B cell (primary cell): ENCODE measurements around the gene TAPBPL. TPM values are rescaled to one million over a fixed set of nuclear protein-coding genes. Genes with fewer than 3 reads are reported as not detected.

ENCODE experiments used
- ATAC-seq: fragments of 200-7000 bp; cut with Tn5 transposase; one replicate; pipeline ENCODE4 v1.10.0; 2021; ENCODE audit warnings: low read depth, mild to moderate bottlenecking, moderate number of reproducible peaks, moderate library complexity
- CTCF ChIA-PET: fragments of 350-600 bp; sonication (Branson Sonifier 250); formaldehyde crosslinking; loops from one replicate; lab custom pipeline; 2021; ENCODE audit warnings: antibody characterized with exemption, inconsistent platforms; lab: Charles Lee
- POLR2A ChIA-PET: fragments of 350-600 bp; sonication (Branson Sonifier 250); formaldehyde crosslinking; loops from one replicate; lab custom pipeline; 2021; ENCODE audit warnings: antibody characterized with exemption; lab: Charles Lee
- DNase-seq: peaks from one replicate; pipeline ENCODE4 v3.0.0; 2013
- H2AFZ ChIP-seq: 2 replicates; pipeline ENCODE4 v1.6.1; 2012; ENCODE audit warnings: mild to moderate bottlenecking, low read depth, low read length; ENCODE audit not compliant: insufficient read depth, poor library complexity, severe bottlenecking
- H3K27ac ChIP-seq, 2 donors: 1 replicate in 1 of 2; 2 replicates in 1 of 2; pipeline ENCODE4 v1.5.1; 2012 to 2013; ENCODE audit warnings: low read length in 2 of 2, mild to moderate bottlenecking in 2 of 2, moderate library complexity in 1 of 2
- H3K27me3 ChIP-seq, 4 experiments: fragments of 200-600 bp in 1 of 4; sonication (generic) in 1 of 4; replicated peaks in 1 of 4; 1 replicate in 2 of 4; 2 replicates in 2 of 4; pipeline versions ENCODE4 v1.6.1 to v1.7.0; 2013 to 2016; ENCODE audit warnings: low read length in 3 of 4, mild to moderate bottlenecking in 2 of 4, mixed read lengths in 1 of 4, moderate library complexity in 1 of 4; ENCODE audit not compliant: insufficient read depth in 4 of 4, control insufficient read depth in 3 of 4; ENCODE audit errors: control extremely low read depth in 1 of 4
- H3K36me3 ChIP-seq, 2 experiments: replicated peaks in 1 of 2; 1 replicate in 1 of 2; 2 replicates in 1 of 2; pipeline versions ENCODE4 v1.6.1 to v1.7.1; 2013; ENCODE audit warnings: low read length in 1 of 2; ENCODE audit not compliant: insufficient read depth in 2 of 2, control insufficient read depth in 1 of 2; ENCODE audit errors: control extremely low read depth in 1 of 2, extremely low read depth in 1 of 2
- H3K4me1 ChIP-seq, 2 donors: fragments of 200-600 bp in 1 of 2; sonication (generic) in 1 of 2; 1 replicate in 1 of 2; 2 replicates in 1 of 2; pipeline versions ENCODE4 v1.5.1 to v1.6.1; 2013 to 2017; ENCODE audit warnings: low read length in 2 of 2; ENCODE audit not compliant: control insufficient read depth in 2 of 2, insufficient read depth in 2 of 2
- H3K4me2 ChIP-seq: replicated peaks from 2 replicates; pipeline ENCODE3; 2012; ENCODE audit warnings: mild to moderate bottlenecking, low read depth, low read length; ENCODE audit not compliant: poor library complexity, severe bottlenecking
- H3K4me3 ChIP-seq, 5 experiments: fragments of 200-600 bp in 1 of 5; sonication (generic) in 1 of 5; 1 replicate in 3 of 5; 2 replicates in 2 of 5; pipeline versions ENCODE4 v1.5.1 to v1.7.0; 2011 to 2016; ENCODE audit warnings: low read length in 4 of 5, mild to moderate bottlenecking in 4 of 5, low read depth in 2 of 5, control low read depth in 1 of 5, moderate library complexity in 1 of 5; ENCODE audit not compliant: insufficient read depth in 1 of 5; ENCODE audit errors: control extremely low read depth in 1 of 5, extremely low read depth in 1 of 5
- H3K79me2 ChIP-seq: fragments of 200-600 bp; sonication (generic); one replicate; pipeline ENCODE4 v1.6.0; 2016; ENCODE audit warnings: low read length; ENCODE audit not compliant: control insufficient read depth, insufficient read depth
- H3K9ac ChIP-seq: fragments of 200-600 bp; sonication (generic); 2 replicates; pipeline ENCODE4 v1.6.1; 2017; ENCODE audit warnings: mild to moderate bottlenecking, low read length, moderate library complexity
- H3K9me3 ChIP-seq, 3 donors: one replicate each; pipeline versions ENCODE4 v1.6.1 to v1.7.1; 2013; ENCODE audit warnings: low read length in 2 of 3; ENCODE audit not compliant: control insufficient read depth in 2 of 3, insufficient read depth in 1 of 3; ENCODE audit errors: control extremely low read depth in 1 of 3
- H4K20me1 ChIP-seq: 2 replicates; pipeline ENCODE4 v1.6.0; 2012; ENCODE audit warnings: mild to moderate bottlenecking, low read length; ENCODE audit not compliant: insufficient read depth, control insufficient read depth, poor library complexity, severe bottlenecking
- H3K27ac Mint-ChIP-seq: one replicate; pipeline ENCODE4 v1.8.0; 2021; ENCODE audit warnings: mixed read lengths
- H3K27me3 Mint-ChIP-seq: one replicate; pipeline ENCODE4 v1.8.0; 2021; ENCODE audit warnings: mixed read lengths
- H3K4me1 Mint-ChIP-seq: one replicate; pipeline ENCODE4 v1.8.0; 2021; ENCODE audit warnings: mixed read lengths
- H3K4me3 Mint-ChIP-seq: one replicate; pipeline ENCODE4 v1.8.0; 2021; ENCODE audit warnings: mixed read lengths
- H3K9me3 Mint-ChIP-seq: one replicate; pipeline ENCODE4 v1.8.0; 2022; ENCODE audit warnings: mixed read lengths; ENCODE audit not compliant: insufficient read depth
- EZH2 ChIP-seq: IDR thresholded peaks from 2 replicates; pipeline ENCODE4 v1.6.1; 2012; ENCODE audit warnings: borderline replicate concordance, low read depth, mild to moderate bottlenecking, moderate library complexity, low read length; ENCODE audit not compliant: insufficient read depth, poor library complexity, severe bottlenecking
- WGBS: methylation state at CpG from one replicate; pipeline ENCODE4 v1.1.5; 2013; ENCODE audit warnings: missing lambda C conversion rate; ENCODE audit not compliant: insufficient coverage; 5-methylcytosine and 5-hydroxymethylcytosine counted together
- intact Hi-C: fragments of 100-400 bp; cut with micrococcal nuclease; formaldehyde crosslinking; loops from one replicate; pipeline ENCODE4 v1.10.0; 2022
- polyA plus RNA-seq: library from polyadenylated mRNA; depleted of rRNA; stranded (reverse); fragments of >200 nt; gene quantifications from 2 replicates; pipeline ENCODE4 v1.2.3, GENCODE V29; 2012
- total RNA-seq, 2 donors: library from RNA; stranded (reverse); fragments of 120-200 nt in 1 of 2; gene quantifications; 1 replicate in 1 of 2; 2 replicates in 1 of 2; pipeline versions ENCODE4 v1.2.3 to v1.2.4, GENCODE V29; 2013 to 2022
- TF ChIP-seq, protein P1 (sequence below): fragments of 200-600 bp; IDR thresholded peaks from one replicate; pipeline ENCODE4 v1.8.0; 2022; ENCODE audit warnings: antibody characterized with exemption, mild to moderate bottlenecking

TAPBPL gene
- total and polyA plus RNA-seq, 2 donors (not counting 1 experiment from before 2014, with no cell fraction given) = 80.5 to 103 TPM

DNA sequence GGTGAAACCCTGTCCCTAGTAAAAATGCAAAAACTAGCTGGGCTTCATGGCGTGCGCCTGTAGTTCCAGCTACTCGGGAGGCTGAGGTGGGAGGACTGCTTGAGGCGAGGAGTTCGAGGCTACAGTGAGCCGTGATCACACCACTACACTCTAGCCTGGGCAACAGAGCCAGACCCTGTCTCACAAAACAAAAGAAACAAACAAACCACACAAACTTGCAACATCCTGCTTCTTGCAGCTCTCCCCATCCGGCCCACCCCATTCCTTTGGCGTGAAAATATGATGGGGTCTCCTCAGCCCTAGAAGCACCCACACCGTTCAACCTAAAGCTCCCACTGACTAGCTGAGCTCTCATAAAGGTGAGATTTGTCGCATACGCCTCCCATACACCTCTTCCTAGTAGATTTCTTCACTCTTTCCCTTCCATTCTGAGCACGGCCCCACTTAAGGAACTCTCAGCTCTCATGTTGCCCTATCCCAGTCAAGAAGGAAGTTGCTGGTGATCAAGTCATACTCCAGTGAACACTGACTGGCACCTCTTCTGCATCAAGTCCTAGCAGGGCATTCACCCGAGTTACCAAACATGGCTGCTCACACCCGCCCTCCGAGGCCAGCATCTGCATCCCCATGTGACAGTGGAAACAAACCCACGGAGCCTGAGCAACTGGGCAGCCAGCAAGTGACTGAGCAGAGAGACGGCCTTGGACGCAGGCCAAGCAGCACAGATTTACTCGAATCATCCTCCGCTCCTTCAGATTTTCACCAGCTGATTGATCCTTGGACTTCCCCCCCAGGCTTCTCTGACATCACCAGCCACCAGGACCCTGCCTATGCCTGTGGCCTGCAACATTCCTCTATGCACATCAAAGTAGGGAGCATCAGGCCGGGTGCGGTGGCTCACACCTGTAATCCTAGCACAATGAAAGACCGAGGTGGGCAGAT is 26.0 kb upstream of the TAPBPL start:
- peak overlapping the region; percentile 16 for H2AFZ ChIP-seq

More for the DNA sequence above, 26.0 kb upstream of the TAPBPL start:
- H3K4me1 ChIP-seq = peaks cover 45 to 53% of the 10 kb centered on the region in 2 donors
- POLR2A ChIA-PET = interaction anchor here (0.7 to 5.6 kb wide), 9 partner anchors 19 to 111 kb away, joined by 3 to 72 read pairs (median 29); partner anchors contain the start of genes CD27, GAPDH, MRPL51 and TAPBPL
- Mint-ChIP-seq H3K27ac (peak overlapping the region; percentile 94), H3K27me3 (peaks cover 4% of the 10 kb centered on the region), H3K9me3 (no peaks in the 10 kb centered on the region), H3K4me3 (peak overlapping the region; percentile 80), H3K4me1 (peaks cover 54% of the 10 kb centered on the region)
- peak overlapping the region; percentile 56 for H3K9ac ChIP-seq
- H3K79me2 ChIP-seq = no peaks in the 10 kb centered on the region
- intact Hi-C loops = loop anchor here (1.0 kb wide), 4 partner anchors 36 to 209 kb away; partner anchors contain the start of genes CHD4, LPAR5 and MRPL51
- peak; percentile 51 for ATAC-seq
- peak overlapping the region; percentile 99 for H3K27ac ChIP-seq
- peak; percentile 89 for DNase-seq
- TF ChIP-seq EZH2 = no peak
- TF ChIP-seq, protein P1, sequence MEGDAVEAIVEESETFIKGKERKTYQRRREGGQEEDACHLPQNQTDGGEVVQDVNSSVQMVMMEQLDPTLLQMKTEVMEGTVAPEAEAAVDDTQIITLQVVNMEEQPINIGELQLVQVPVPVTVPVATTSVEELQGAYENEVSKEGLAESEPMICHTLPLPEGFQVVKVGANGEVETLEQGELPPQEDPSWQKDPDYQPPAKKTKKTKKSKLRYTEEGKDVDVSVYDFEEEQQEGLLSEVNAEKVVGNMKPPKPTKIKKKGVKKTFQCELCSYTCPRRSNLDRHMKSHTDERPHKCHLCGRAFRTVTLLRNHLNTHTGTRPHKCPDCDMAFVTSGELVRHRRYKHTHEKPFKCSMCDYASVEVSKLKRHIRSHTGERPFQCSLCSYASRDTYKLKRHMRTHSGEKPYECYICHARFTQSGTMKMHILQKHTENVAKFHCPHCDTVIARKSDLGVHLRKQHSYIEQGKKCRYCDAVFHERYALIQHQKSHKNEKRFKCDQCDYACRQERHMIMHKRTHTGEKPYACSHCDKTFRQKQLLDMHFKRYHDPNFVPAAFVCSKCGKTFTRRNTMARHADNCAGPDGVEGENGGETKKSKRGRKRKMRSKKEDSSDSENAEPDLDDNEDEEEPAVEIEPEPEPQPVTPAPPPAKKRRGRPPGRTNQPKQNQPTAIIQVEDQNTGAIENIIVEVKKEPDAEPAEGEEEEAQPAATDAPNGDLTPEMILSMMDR = no peak
- WGBS = 49% methylated on average over 16 of the region's 23 CpGs
- CTCF ChIA-PET = interaction anchor here (0.6 to 8.3 kb wide), 15 partner anchors 13 to 142 kb away, joined by 3 to 383 read pairs (median 5); partner anchors contain the start of genes CD27, GAPDH, MRPL51 and TAPBPL
- H3K4me2 ChIP-seq = peak overlapping the region; percentile 71
- no peaks in the 10 kb centered on the region for H3K9me3 ChIP-seq
- no peaks in the 10 kb centered on the region for H3K27me3 ChIP-seq
- no peaks in the 10 kb centered on the region for H4K20me1 ChIP-seq
- H3K36me3 ChIP-seq = no peaks in the 10 kb centered on the region
- peak overlapping the region in 2 of 5 experiments; percentile 13 to 47 for H3K4me3 ChIP-seq
